BLaER1 treated with 17β-estradiol and CSF1 and Interleukin-3, amounts not matched to agents 10 nM and 100 nM (cell line): ENCODE data around the gene TNFRSF1B.

Experiments used
- H3K27ac ChIP-seq, 11 experiments: shearing (Covaris generic); formaldehyde crosslinking; 2 replicates each; pipeline ENCODE4 v1.8.1; 2022
- H3K27me3 ChIP-seq, 11 experiments: shearing (Covaris generic); formaldehyde crosslinking; 2 replicates each; pipeline ENCODE4 v1.8.1; 2022
- H3K36me3 ChIP-seq, 11 experiments: shearing (Covaris generic); formaldehyde crosslinking; 2 replicates each; pipeline ENCODE4 v1.8.1; 2022
- H3K4me1 ChIP-seq, 10 experiments: shearing (Covaris generic); formaldehyde crosslinking; 2 replicates each; pipeline ENCODE4 v1.8.1; 2022
- H3K4me2 ChIP-seq, 11 experiments: shearing (Covaris generic); formaldehyde crosslinking; 2 replicates each; pipeline ENCODE4 v1.8.1; 2022
- H3K4me3 ChIP-seq, 10 experiments: shearing (Covaris generic); formaldehyde crosslinking; 2 replicates each; pipeline ENCODE4 v1.8.1; 2022
- H3K9ac ChIP-seq, 11 experiments: shearing (Covaris generic); formaldehyde crosslinking; 2 replicates each; pipeline ENCODE4 v1.8.1; 2022
- H3K9me3 ChIP-seq, 11 experiments: shearing (Covaris generic); formaldehyde crosslinking; replicated peaks in 1 of 11; 2 replicates each; pipeline ENCODE4 v1.8.1; 2022
- H4K20me1 ChIP-seq, 11 experiments: shearing (Covaris generic); formaldehyde crosslinking; 2 replicates each; pipeline ENCODE4 v1.8.1; 2022
- Cebpa-rat ChIP-seq, 11 experiments: shearing (Covaris generic); IDR thresholded peaks; 2 replicates each; pipeline ENCODE4 v1.8.1; 2022

The TNFRSF1B gene

DNA sequence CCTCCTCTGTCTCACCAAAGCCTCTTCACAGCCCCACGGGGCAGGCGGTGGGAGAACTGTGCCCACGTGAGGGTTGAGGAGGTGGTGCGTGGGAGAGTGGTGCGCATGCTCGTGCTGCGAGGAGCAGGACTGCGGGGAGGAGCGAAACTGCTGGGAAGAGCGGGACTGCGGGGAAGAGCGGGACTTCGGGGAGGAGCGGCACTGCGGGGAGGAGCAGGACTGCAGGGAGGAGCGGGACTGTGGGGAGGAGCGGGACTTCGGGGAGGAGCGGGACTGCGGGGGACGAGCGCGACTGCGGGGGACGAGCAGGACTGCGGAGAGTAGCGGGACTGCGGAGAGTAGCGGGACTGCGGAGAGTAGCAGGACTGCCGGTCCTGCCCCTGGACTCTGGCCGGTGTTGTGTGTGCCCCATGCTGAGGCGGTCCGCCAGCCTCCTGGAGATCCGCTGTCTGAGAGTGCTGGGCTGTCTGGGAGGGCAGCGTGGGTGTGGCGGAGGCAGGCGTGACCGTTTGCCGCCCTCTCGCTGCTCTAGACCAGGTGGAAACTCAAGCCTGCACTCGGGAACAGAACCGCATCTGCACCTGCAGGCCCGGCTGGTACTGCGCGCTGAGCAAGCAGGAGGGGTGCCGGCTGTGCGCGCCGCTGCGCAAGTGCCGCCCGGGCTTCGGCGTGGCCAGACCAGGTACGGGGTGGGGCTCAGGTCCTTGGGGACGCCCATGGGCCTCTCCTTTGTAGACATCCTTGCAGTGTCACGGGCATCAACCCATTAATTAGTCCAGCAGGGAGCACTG lies 24.6 kb downstream of the TNFRSF1B start:
- Histone ChIP-seq H4K20me1 (peaks cover 0 to 100% (median 20%) of the 10 kb centered on the region in 11 experiments; a peak in 13 of 22 replicates), H3K27me3 (no peaks in the 10 kb centered on the region), H3K9ac (peak overlapping the region in 2 of 11 experiments; percentile 42 to 82; a peak in 4 of 22 replicates), H3K36me3 (peaks cover 0 to 100% (median 30%) of the 10 kb centered on the region in 11 experiments; a peak in 12 of 22 replicates), H3K27ac (0 out of 22 replicates have a peak overlapping the region, but pooled peaks of 1 of the 11 experiments have one; percentile 3), H3K4me2 (peak overlapping the region in 9 of 11 experiments; percentile 18 to 100 (median 45); a peak in 15 of 22 replicates), H3K4me1 (peaks cover 21 to 100% (median 67%) of the 10 kb centered on the region in 10 experiments), H3K9me3 (no peaks in the 10 kb centered on the region), H3K4me3 (peak overlapping the region in 1 of 10 experiments; percentile 6; a peak in 1 of 20 replicates)
- no peak for TF ChIP-seq Cebpa-rat (IDR thresholded peaks at IDR 0.05)

DNA sequence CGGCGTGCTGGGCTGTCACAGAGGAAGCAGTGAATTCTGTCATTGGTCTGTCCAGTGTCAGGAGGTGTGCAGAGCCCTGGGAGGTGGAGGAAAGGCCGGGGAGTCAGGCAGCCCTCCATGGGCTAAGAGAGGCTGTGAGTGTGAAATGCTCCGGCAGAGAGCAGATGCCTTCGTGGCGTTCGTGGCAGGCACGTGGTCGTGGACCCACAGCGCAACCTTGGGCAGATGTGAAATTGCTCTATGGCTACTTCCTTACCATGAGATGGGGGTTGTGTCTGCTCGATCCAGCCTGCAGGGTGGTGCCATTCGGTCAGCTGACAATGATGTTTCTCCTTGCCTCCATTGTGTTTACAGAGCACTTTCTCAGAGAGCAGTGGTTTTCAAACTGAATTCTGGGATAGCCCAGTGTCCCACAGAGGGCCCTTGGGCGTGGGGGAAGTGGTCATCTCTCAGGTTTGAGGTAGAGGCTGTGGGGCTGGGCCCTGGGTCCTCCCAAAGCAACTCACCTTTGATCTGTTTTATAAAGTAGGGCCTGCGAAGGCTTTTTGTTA lies 27.9 kb downstream of the TNFRSF1B start:
- Histone ChIP-seq H3K27ac (peak overlapping the region in 7 of 11 experiments; percentile 4 to 60 (median 43); a peak in 10 of 22 replicates), H3K36me3 (peaks cover 0 to 100% (median 30%) of the 10 kb centered on the region in 11 experiments; a peak in 12 of 22 replicates), H3K4me1 (peaks cover 52 to 98% (median 84%) of the 10 kb centered on the region in 10 experiments), H3K4me3 (no peak overlapping the region), H3K9me3 (0 out of 22 replicates have a peak, but pooled peaks cover 0 to 4% (median 0%) of the 10 kb centered on the region in 11 experiments), H4K20me1 (peaks cover 0 to 100% (median 13%) of the 10 kb centered on the region in 11 experiments; a peak in 13 of 22 replicates), H3K27me3 (no peaks in the 10 kb centered on the region), H3K4me2 (peak overlapping the region in 9 of 11 experiments; percentile 1 to 99 (median 67); a peak in 14 of 22 replicates), H3K9ac (peak overlapping the region in 3 of 11 experiments; percentile 15 to 36 (median 18); a peak in 2 of 22 replicates)
- no peak for TF ChIP-seq Cebpa-rat (IDR thresholded peaks at IDR 0.05)

DNA sequence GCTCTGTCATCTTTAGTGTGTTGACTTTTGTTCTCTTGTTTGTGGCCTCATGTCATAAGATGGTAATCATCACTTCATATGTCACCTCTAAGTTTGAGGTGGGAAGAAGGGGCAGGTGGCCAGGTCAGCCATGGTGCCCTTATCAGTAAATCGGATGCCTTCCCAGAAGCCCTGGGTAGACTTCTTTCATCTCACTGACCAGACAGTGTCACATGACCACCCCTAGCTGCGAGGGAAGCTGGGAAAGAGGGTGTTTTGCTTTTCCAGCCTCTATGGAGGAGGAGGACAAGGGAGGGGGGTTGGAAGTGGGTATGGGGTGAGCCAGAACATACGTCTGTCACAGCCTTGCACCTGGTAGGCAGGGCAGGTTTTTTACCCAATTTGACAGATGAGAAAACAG lies 28.6 kb downstream of the TNFRSF1B start:
- Histone ChIP-seq H3K4me1 (peaks cover 59 to 98% (median 88%) of the 10 kb centered on the region in 10 experiments), H3K36me3 (peaks cover 0 to 100% (median 30%) of the 10 kb centered on the region in 11 experiments; a peak in 12 of 22 replicates), H3K4me2 (peak overlapping the region in 7 of 11 experiments; percentile 47 to 99 (median 68); a peak in 12 of 22 replicates), H3K27me3 (no peaks in the 10 kb centered on the region), H3K27ac (peak overlapping the region in 7 of 11 experiments; percentile 1 to 64 (median 47); a peak in 11 of 22 replicates), H4K20me1 (peaks cover 0 to 100% (median 13%) of the 10 kb centered on the region in 11 experiments; a peak in 13 of 22 replicates), H3K9me3 (0 out of 22 replicates have a peak, but pooled peaks cover 0 to 4% (median 0%) of the 10 kb centered on the region in 11 experiments), H3K9ac (peak overlapping the region in 2 of 11 experiments; percentile 36 to 51; a peak in 3 of 22 replicates), H3K4me3 (no peak overlapping the region)
- TF ChIP-seq Cebpa-rat (IDR thresholded peaks at IDR 0.05) = no peak

DNA sequence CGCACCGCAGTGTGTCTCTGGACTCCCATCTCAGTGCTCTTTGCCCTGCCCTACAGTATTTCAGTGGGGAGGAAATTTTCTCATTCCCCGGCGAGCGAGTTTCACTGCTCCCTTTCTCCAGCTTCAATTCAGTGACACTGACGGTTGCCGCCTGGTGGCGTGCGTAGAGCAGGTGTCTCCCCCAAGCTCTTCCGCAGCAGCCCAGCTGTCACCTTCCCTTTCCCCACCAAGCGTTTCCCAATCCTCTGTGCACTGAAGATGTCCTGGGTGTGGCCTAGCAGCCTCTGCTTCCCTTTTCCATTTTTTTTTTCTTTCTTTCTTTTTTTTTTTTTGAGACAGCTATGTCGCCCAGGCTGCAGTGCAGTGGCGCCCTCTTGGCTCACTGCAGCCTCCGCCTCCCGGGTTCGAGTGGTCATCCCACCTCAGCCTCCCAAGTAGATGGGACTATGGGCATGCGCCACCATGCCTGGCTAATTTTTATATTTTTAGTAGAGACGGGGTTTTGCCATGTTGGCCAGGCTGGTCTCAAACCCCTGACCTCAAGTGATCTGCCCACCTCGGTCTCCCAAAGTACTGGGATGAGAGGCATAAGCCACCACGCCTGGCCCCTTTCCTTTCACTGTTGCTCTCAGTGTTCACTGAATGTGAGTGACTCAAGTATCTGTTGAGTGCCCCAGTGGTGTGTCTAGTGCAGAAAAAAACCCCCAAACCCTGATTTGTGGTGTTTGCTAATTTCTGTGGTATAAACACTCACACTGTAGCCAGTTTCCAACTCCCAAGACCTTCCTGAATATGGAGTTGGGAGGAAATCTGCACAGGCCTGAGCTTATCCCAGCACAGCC lies 30.1 kb downstream of the TNFRSF1B start:
- Histone ChIP-seq H3K9me3 (0 out of 22 replicates have a peak, but pooled peaks cover 0 to 4% (median 0%) of the 10 kb centered on the region in 11 experiments), H3K36me3 (peaks cover 0 to 100% (median 32%) of the 10 kb centered on the region in 11 experiments; a peak in 13 of 22 replicates), H3K9ac (peak overlapping the region in 8 of 11 experiments; percentile 21 to 51 (median 38); a peak in 10 of 22 replicates), H3K27ac (peak overlapping the region; percentile 13 to 64 (median 48); a peak in 18 of 22 replicates), H3K27me3 (no peaks in the 10 kb centered on the region), H3K4me1 (peaks cover 54 to 97% (median 80%) of the 10 kb centered on the region in 10 experiments), H4K20me1 (peaks cover 0 to 100% (median 6%) of the 10 kb centered on the region in 11 experiments; a peak in 9 of 22 replicates), H3K4me2 (peak overlapping the region; percentile 13 to 99 (median 53); a peak in 21 of 22 replicates), H3K4me3 (no peak overlapping the region)
- peak in 7 of 11 experiments; percentile 28 to 66 (median 52); a peak in 7 of 22 replicates for TF ChIP-seq Cebpa-rat (IDR thresholded peaks at IDR 0.05)

DNA sequence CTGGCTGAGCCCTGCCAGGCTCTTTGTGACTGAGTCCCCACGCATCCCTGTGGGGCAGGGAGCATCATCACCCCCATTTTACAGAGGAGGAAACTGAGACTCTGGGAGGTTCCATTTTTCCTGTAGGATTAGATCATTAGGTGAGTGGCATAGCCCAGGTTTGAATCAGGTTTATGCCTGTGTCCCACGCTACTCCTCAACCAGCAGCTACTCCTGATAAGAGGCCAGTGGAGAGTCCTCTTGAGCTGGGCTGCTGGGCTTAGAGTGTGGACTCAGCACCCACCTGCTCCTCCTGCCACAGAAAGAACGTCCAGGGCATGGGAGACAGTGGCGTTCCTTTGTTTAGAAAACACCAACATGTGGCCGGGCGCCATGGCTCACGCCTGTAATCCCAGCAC lies 30.7 kb downstream of the TNFRSF1B start:
- H3K4me2 ChIP-seq = peak overlapping the region in 10 of 11 experiments; percentile 25 to 99 (median 60); a peak in 16 of 22 replicates
- H3K9ac ChIP-seq = peak overlapping the region in 3 of 11 experiments; percentile 6 to 38 (median 20); a peak in 1 of 22 replicates
- peaks cover 0 to 100% (median 6%) of the 10 kb centered on the region in 11 experiments; a peak in 9 of 22 replicates for H4K20me1 ChIP-seq
- peaks cover 52 to 95% (median 76%) of the 10 kb centered on the region in 10 experiments for H3K4me1 ChIP-seq
- 0 out of 22 replicates have a peak, but pooled peaks cover 0 to 4% (median 0%) of the 10 kb centered on the region in 11 experiments for H3K9me3 ChIP-seq
- TF ChIP-seq Cebpa-rat (IDR thresholded peaks at IDR 0.05) = no peak
- H3K27me3 ChIP-seq = no peaks in the 10 kb centered on the region
- H3K27ac ChIP-seq = peak overlapping the region; percentile 6 to 54 (median 42); a peak in 18 of 22 replicates
- H3K36me3 ChIP-seq = peaks cover 0 to 100% (median 38%) of the 10 kb centered on the region in 11 experiments; a peak in 13 of 22 replicates
- H3K4me3 ChIP-seq = no peak overlapping the region

DNA sequence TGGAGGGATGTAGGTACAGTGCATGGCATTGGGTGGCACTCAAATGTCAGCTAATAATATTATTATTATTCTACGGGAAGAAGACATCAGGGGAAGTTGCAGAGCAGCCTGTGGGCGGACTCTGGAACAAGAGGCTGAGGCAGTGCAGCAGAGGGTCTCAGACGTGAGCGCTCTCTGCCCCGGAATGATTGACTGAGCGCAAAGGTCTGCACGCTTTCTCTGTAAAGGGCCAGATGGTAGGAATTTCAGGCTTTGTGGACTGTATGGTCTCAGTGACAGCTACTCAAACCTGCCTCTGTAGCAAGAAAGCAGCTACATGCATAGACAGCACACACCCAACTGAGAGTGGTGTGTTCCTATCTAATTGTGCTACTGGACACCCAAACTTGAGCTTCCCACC lies 33.4 kb downstream of the TNFRSF1B start:
- Histone ChIP-seq H3K4me3 (no peak overlapping the region), H3K9me3 (0 out of 22 replicates have a peak, but pooled peaks cover 0 to 4% (median 0%) of the 10 kb centered on the region in 11 experiments), H3K36me3 (peaks cover 0 to 100% (median 21%) of the 10 kb centered on the region in 11 experiments; a peak in 13 of 22 replicates), H4K20me1 (peaks cover 0 to 100% (median 6%) of the 10 kb centered on the region in 11 experiments; a peak in 10 of 22 replicates), H3K27ac (no peak overlapping the region), H3K4me1 (peaks cover 49 to 94% (median 60%) of the 10 kb centered on the region in 10 experiments), H3K27me3 (no peaks in the 10 kb centered on the region), H3K4me2 (peak overlapping the region in 4 of 11 experiments; percentile 53 to 62 (median 57); a peak in 6 of 22 replicates), H3K9ac (peak overlapping the region in 2 of 11 experiments; percentile 44 to 57; a peak in 1 of 22 replicates)
- no peak for TF ChIP-seq Cebpa-rat (IDR thresholded peaks at IDR 0.05)
